HUES6 (cell line): ENCODE data around the gene PROSER2.

Source experiments
- H3K27ac ChIP-seq: 2 replicates; pipeline ENCODE4 v1.7.0; 2013; ENCODE audit warnings: low read depth, mild to moderate bottlenecking, low read length, inconsistent platforms
- H3K27me3 ChIP-seq: 2 replicates; pipeline ENCODE4 v1.6.1; 2013; ENCODE audit warnings: low read length; ENCODE audit not compliant: control insufficient read depth, insufficient read depth
- H3K36me3 ChIP-seq: 2 replicates; pipeline ENCODE4 v1.6.1; 2013; ENCODE audit warnings: low read length; ENCODE audit not compliant: control insufficient read depth, insufficient read depth
- H3K4me1 ChIP-seq: 2 replicates; pipeline ENCODE4 v1.6.1; 2013; ENCODE audit warnings: low read length; ENCODE audit not compliant: control insufficient read depth, insufficient read depth
- H3K4me3 ChIP-seq: 2 replicates; pipeline ENCODE4 v1.5.1; 2013; ENCODE audit warnings: low read depth, low read length
- H3K9ac ChIP-seq: one replicate; pipeline ENCODE4 v1.6.1; 2013; ENCODE audit warnings: mild to moderate bottlenecking, low read length
- H3K9me3 ChIP-seq: 2 replicates; pipeline ENCODE4 v1.6.1; 2013; ENCODE audit warnings: low read depth, low read length; ENCODE audit not compliant: control insufficient read depth, insufficient read depth

Gene PROSER2

DNA sequence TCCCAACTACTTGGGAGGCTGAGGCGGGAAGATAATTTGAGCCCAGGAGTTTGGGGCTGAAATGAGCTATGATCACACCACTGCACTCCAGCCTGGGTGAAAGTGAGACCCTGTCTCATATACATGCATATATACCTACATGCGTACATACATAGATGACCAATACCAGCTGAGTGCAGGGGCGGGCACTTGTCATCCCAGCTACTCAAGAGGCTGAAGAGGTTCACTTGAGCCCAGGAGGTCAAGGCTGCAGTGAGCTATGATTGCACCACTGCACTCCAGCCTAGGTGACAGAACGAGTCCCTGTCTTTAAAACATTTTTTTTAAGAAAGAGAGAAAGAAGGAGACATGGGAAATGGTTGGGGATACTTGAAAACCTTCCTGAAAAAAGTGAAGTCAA lies 17.4 kb upstream of the PROSER2 start:
- no peak overlapping the region for H3K4me3 ChIP-seq
- no peaks in the 10 kb centered on the region for H3K27me3 ChIP-seq
- no peaks in the 10 kb centered on the region for H3K9me3 ChIP-seq
- no peak overlapping the region for H3K27ac ChIP-seq
- peaks cover 3% of the 10 kb centered on the region; the same call in 1 of the 2 replicates for H3K4me1 ChIP-seq
- no peak overlapping the region for H3K9ac ChIP-seq
- H3K36me3 ChIP-seq, result no peaks in the 10 kb centered on the region

- H3K4me1 ChIP-seq, result peaks cover 3% of the 10 kb centered on the region; the same call in 1 of the 2 replicates
- no peak overlapping the region for H3K9ac ChIP-seq
- H3K27ac ChIP-seq, result no peak overlapping the region
- H3K27me3 ChIP-seq, result no peaks in the 10 kb centered on the region
- no peaks in the 10 kb centered on the region for H3K9me3 ChIP-seq
- H3K36me3 ChIP-seq, result no peaks in the 10 kb centered on the region
- no peak overlapping the region for H3K4me3 ChIP-seq
Observed at GRCh38 chr10:11806706-11807105, 16.4 kb upstream of the PROSER2 start.

DNA sequence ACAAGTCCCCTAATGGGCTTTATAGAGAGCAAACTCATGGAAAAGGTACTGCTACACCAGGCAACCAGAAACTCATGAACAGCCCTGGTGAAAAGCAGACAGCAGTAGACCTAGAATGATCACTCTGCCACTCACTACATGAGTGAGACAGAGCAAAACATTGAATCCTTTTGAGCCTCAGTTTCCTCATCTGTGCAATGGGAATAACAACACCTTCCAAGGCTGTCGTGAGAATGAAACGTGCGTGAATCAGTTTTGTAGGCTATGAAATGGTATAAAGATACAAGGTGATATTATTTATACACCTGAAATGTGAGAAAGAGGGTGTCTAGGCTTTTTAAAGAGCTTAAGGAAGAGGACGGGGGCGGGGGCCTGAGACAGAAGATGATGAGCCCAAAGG lies 14.3 kb upstream of the PROSER2 start:
- Histone ChIP-seq H3K9ac (no peak overlapping the region), H3K4me1 (peaks cover 3% of the 10 kb centered on the region; the same call in 1 of the 2 replicates), H3K36me3 (no peaks in the 10 kb centered on the region), H3K9me3 (no peaks in the 10 kb centered on the region), H3K27me3 (no peaks in the 10 kb centered on the region), H3K4me3 (no peak overlapping the region), H3K27ac (no peak overlapping the region)

DNA sequence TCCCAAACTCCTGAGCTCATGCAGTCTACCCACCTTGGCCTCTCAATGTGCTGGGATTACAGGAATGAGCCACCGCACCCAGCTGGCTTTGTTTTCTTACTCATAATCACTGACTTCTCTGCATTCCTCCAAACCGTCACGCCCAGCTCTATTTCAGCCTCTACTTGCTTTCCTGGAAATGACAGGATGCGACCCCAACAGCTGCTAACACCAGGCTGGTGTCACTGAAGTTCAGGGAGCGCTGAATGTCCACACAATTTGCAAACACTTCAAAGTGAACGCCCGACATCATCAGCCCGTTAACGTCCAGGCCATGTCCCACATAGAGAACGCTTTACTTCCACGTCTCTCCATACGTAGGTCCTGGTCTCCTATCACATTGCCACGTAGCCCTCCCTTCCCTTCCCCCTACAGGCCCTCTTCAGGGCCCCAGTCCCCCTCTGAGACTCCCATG lies 12.8 kb upstream of the PROSER2 start:
- no peaks in the 10 kb centered on the region for H3K9me3 ChIP-seq
- H3K4me3 ChIP-seq, result no peak overlapping the region
- no peaks in the 10 kb centered on the region for H3K27me3 ChIP-seq
- no peak overlapping the region for H3K27ac ChIP-seq
- peaks cover 9% of the 10 kb centered on the region for H3K4me1 ChIP-seq
- no peaks in the 10 kb centered on the region for H3K36me3 ChIP-seq
- no peak overlapping the region for H3K9ac ChIP-seq

GRCh38 chr10:11810973-11811372 lies 12.2 kb upstream of the PROSER2 start:
- peaks cover 9% of the 10 kb centered on the region for H3K4me1 ChIP-seq
- H3K9me3 ChIP-seq, result no peaks in the 10 kb centered on the region
- H3K9ac ChIP-seq, result no peak overlapping the region
- H3K27me3 ChIP-seq, result no peaks in the 10 kb centered on the region
- no peak overlapping the region for H3K4me3 ChIP-seq
- no peak overlapping the region for H3K27ac ChIP-seq
- no peaks in the 10 kb centered on the region for H3K36me3 ChIP-seq

DNA sequence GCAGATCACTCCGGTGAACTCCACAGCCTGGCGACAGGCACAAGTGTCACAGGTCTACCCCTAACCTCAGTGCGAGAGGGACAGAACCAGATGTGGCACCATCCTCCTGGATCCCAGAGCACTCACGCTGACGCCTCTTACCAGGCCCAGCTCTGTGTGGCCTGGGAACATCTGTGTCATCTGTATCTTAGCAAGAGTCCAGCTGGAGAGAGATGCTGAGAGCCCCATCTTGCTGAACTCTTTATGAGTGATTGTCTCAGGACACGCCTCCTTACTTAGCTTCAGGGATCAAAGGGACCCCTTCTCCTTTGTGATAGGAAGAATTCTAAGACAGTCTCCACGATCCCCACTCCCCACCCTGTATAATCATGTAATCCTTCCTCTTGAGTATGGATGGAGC lies 10.0 kb upstream of the PROSER2 start:
- H3K27ac ChIP-seq, result no peak overlapping the region
- peaks cover 9% of the 10 kb centered on the region for H3K4me1 ChIP-seq
- no peaks in the 10 kb centered on the region for H3K27me3 ChIP-seq
- H3K9ac ChIP-seq, result no peak overlapping the region
- H3K36me3 ChIP-seq, result no peaks in the 10 kb centered on the region
- no peak overlapping the region for H3K4me3 ChIP-seq
- H3K9me3 ChIP-seq, result no peaks in the 10 kb centered on the region

DNA sequence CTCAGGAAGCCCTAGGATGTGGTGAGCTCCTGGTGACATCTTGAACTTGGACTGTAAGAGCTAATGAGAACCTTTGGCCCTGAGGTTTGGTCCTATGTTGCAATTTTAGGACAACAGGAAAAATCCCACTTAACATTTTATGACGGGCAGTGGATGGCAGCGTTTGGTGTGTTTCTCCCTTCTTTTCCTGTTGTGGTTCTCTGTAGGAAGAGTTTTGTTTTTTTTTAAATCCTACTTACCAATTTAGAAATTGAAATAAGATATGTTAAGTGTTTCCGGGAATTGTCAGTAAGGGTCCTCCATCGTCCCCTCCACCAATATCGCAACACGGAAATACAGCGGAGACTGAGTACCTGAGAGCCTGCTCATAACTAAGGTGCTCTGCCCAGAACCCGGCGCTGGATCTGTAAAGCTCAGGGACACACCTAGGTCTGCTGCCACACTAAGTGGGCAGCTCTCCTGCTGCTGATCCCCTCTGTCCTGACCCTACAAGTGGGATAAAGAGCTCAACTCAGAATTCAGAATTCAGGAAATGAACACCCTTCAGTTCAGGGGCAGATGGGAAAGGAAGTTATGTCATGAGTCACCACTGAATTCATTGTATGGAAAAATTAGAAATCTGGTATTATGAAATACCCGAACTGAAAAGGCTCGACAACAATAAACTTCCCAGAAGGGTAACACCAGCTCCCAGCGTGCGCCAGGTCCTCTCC lies 9.1 kb upstream of the PROSER2 start:
- Histone ChIP-seq H3K4me1 (peaks cover 9% of the 10 kb centered on the region), H3K9me3 (no peaks in the 10 kb centered on the region), H3K36me3 (no peaks in the 10 kb centered on the region), H3K27ac (no peak overlapping the region), H3K4me3 (no peak overlapping the region), H3K9ac (no peak overlapping the region), H3K27me3 (no peaks in the 10 kb centered on the region)

- no peak overlapping the region for H3K27ac ChIP-seq
- H3K27me3 ChIP-seq, result peaks cover 6% of the 10 kb centered on the region
- no peaks in the 10 kb centered on the region for H3K9me3 ChIP-seq
- no peak overlapping the region for H3K4me3 ChIP-seq
- H3K4me1 ChIP-seq, result peaks cover 6% of the 10 kb centered on the region
- H3K36me3 ChIP-seq, result no peaks in the 10 kb centered on the region
- H3K9ac ChIP-seq, result no peak overlapping the region
Observed at GRCh38 chr10:11819027-11819426, 4.1 kb upstream of the PROSER2 start.

- no peak overlapping the region for H3K27ac ChIP-seq
- no peak overlapping the region for H3K4me3 ChIP-seq
- no peaks in the 10 kb centered on the region for H3K9me3 ChIP-seq
- H3K36me3 ChIP-seq, result no peaks in the 10 kb centered on the region
- H3K27me3 ChIP-seq, result peaks cover 17% of the 10 kb centered on the region
- H3K4me1 ChIP-seq, result peaks cover 7% of the 10 kb centered on the region; the same call in 1 of the 2 replicates
- H3K9ac ChIP-seq, result no peak overlapping the region
Observed at GRCh38 chr10:11822026-11822756, 965 bp upstream of the PROSER2 start.

DNA sequence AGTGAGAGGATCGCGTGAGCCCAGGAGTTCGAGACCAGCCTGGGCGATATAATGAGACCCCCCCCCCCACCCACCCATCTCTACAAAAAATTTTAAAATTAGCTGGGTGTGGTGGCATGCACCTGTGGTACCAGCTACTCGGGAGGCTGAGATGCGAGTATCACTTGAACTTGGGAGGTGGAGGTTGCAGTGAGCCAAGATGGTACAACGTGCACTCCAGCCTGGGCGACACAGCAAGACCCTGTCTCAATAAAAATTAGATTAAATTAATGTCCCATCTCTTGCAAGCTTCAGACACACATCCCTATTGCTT lies 391 bp upstream of the PROSER2 start:
- peak overlapping the region; percentile 82 for H3K4me3 ChIP-seq
- H3K9ac ChIP-seq, result no peak overlapping the region
- no peak overlapping the region for H3K27ac ChIP-seq
- H3K36me3 ChIP-seq, result no peaks in the 10 kb centered on the region
- no peaks in the 10 kb centered on the region for H3K9me3 ChIP-seq
- H3K4me1 ChIP-seq, result peaks cover 7% of the 10 kb centered on the region; the same call in 1 of the 2 replicates
- peaks cover 17% of the 10 kb centered on the region for H3K27me3 ChIP-seq

DNA sequence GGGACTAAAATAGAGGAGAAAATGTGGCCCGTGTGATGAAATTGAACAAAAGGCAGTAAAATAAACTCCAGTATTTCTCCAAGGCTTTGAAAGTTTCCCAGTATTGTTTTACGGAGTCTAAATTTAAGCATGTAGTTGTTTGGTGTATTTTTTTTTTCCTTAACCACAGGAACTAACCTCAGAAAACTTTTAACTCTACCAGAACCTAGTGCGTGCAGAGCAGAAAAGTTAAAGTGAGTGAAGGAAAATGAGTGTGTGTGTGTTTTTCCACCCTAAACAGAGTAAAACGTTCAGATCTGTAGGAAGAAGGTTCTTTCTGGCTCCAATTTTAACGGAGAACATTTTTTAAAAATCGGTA lies 812 bp downstream of the PROSER2 start:
- H3K27me3 ChIP-seq, result peaks cover 17% of the 10 kb centered on the region
- H3K9ac ChIP-seq, result peak overlapping the region; percentile 69
- H3K27ac ChIP-seq, result no peak overlapping the region
- H3K4me3 ChIP-seq, result peak overlapping the region; percentile 82
- no peaks in the 10 kb centered on the region for H3K36me3 ChIP-seq
- H3K4me1 ChIP-seq, result peaks cover 12% of the 10 kb centered on the region
- no peaks in the 10 kb centered on the region for H3K9me3 ChIP-seq
